Measurements from ENCODE around the gene RERE.

Gene RERE

GRCh38 chr1:8329439-8329838, 488.0 kb downstream of the RERE start:
- no peak for DNase-seq (ENCODE audit: low read depth)

DNA sequence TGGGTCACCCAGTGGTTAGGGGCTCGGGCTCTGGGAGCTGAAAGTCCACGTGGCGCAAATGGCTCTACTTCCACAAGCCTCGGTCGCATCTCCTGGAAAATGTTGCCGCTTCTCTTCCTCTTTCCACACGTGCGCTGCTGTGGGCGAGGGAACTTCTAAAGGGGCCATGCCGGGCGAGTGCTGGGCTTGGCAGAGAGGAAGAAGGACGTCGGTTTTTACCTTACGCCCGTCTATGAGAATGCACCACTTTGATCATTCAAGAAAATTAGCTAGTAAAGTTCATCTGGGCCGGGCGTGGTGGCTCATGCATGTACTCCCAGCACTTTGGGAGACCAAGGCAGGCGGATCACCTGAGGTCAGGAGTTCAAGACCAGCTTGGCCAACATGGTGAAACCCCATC, 489.2 kb downstream of the RERE start:
- no peak for DNase-seq (ENCODE audit: low read depth)

- DNase-seq (ENCODE audit: low read depth), result no peak
Measured at GRCh38 chr1:8326265-8326664, 491.2 kb downstream of the RERE start.

- DNase-seq (ENCODE audit: low read depth), result no peak
Measured at GRCh38 chr1:8325771-8326170, 491.7 kb downstream of the RERE start.

- no peak for DNase-seq (ENCODE audit: low read depth)
Measured at GRCh38 chr1:8324176-8324810, 493.1 kb downstream of the RERE start.

DNA sequence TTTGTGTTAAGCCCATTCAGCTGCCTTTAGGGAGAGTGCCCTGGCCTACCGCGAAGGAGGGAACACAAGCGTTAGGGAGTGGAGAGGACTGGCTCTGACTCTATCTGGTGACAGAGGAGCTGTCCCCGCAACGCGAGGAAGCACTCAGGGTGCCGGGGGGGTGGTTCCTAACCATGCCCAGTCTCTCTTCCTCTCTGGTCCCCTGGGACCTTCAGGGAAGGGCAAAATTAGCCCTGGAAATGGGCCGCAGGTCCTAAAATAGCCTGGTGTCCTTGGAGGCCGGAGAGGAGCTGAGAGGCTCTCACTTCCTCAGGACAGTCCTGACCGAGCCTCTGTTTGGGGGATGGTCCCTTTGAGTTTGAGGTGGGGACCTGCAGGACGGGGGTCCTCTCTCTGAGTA, 493.7 kb downstream of the RERE start:
- DNase-seq (ENCODE audit: low read depth), result no peak

DNA sequence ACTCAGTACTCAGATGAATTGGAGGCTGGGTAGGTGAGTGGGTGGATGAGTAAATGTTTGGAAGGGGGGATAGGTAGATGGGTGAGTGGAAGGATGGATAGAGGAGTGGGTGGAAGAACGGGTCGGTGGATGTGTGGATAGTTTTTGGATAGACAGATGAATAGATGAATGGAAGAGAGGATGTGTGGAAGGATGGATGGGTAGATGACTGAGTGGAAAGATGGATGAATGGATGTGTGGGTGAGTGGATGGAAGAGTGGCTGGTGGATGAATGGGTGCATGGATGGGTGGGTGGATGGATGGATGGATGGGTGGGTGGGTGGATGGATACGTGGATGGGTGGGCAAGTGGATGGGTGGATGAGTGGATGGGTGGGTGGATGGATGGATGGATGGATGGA, 495.8 kb downstream of the RERE start:
- no peak for DNase-seq (ENCODE audit: low read depth)

GRCh38 chr1:8318436-8318835, 499.0 kb downstream of the RERE start:
- DNase-seq (ENCODE audit: low read depth), result no peak

GRCh38 chr1:8317647-8318381, 499.6 kb downstream of the RERE start, which contains the start of gene SLC45A1:
Gene SLC45A1, plus strand, starts transcription at chr1:8318114. Its CDS starts 6,216 bp downstream, at chr1:8324330.
- peak; percentile 76 for DNase-seq (ENCODE audit: low read depth)

DNA sequence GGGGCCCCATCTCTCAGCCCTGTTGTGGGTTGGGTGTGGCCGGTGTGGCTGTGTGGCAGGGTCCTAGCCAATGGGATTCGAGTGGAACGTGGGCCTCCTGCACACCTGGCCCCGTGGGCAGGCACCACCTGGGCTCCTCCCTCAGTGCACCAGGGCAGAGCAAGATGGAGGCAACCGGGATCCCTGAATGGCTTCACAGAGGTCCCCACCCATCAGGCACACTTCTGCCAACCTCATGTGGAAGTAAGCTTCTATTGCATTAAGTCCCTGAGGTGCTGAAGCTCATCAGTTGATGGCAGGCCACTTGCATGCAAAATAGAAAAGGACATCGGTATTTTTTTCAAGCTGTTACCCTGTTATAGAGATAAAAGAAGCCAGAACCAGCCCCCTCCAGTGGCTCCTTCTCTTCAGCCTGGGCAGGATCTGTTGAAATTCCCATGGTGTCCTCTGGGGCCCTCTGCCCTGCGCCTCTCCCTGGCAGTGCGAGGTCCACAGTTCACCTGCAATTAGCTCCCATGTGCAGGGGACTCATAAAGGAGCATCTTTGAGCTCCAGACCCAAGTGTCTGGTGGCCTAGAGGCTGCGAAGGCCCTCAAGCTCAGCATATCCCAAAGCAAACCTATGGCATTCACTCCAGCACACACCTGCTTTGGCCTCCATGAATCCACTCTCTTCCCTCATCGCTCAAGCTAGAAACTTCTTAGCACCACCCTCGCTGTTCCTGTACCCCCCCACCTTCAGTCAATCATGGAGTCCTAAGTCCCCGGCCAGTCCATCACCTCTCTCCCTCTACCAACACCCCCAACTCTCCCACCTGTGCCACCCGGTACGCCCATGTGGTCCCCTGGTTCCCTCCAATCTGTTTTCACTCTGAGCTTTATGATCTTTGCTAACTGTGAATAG, 501.6 kb downstream of the RERE start:
- no peak for DNase-seq (ENCODE audit: low read depth)

DNA sequence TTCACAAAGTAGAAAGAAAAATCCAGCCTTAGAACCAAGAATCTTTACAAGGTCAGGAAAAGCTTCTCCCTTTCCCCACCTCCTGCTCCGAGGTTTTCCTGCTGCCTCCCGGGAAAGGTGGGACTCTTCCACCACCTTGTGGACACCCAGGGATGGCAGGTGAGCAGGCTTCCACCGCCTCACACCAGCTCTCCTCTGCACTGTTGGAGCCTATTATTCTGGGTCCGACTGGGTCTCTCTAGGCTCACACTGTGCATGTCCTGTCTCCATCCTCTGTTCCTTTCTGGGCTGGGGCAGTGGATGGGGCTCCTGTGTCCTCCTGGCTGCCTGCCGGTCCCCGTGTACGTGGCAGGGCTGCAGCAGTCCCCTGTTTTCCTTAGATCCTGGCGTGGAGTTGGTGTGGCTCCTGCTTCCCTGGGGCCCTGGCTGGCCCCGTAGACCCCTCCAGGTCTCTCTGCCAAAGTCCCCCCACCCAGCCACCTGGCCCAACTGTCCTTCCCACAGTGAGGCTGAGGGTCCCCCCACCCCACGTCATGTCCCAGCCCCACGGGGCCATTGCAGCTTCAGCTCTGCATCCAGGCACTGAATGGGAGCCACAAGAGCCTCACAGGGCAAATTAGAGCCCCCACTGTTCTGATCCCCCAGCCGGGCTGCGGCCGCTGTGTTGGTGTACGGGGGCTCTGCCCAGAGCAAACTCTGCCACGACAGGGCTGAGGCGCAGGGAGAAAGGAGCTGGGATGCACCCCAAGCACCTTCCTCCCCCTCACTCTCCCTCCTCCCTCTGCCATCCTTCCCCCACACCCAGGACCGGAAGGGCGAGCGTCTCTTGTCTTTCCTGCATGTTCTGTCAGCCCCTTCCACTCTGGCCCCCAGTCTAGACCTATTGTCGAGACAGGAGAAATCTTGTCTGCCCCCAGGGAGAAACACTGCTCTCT, 502.8 kb downstream of the RERE start:
- DNase-seq (ENCODE audit: low read depth), result peak; percentile 26

DNA sequence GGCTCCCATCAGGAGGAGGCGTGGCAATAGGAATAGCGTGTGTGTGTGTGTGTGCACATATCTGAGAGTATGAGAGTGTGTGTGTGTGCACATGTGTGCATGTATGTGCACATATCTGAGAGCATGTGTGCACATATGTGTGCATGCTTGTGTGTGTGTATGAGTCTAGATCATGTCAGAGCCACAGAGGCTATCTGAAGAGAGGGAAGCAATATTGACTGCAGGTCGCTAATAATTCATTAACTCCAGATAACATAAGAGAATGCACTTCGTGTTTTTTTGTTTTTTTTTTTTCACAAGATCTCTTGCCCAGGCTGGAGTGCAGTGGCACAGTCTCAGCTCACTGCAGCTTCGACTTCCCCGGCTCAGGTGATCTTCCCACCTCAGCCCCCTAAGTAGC, 504.2 kb downstream of the RERE start:
- no peak for DNase-seq (ENCODE audit: low read depth)

GRCh38 chr1:8312235-8313218, 504.9 kb downstream of the RERE start:
- no peak for DNase-seq (ENCODE audit: low read depth)

GRCh38 chr1:8311068-8311718, 506.2 kb downstream of the RERE start:
- DNase-seq (ENCODE audit: low read depth), result no peak

GRCh38 chr1:8307628-8308027, 509.8 kb downstream of the RERE start:
- DNase-seq (ENCODE audit: low read depth), result no peak

GRCh38 chr1:8303876-8304275, 513.6 kb downstream of the RERE start:
- DNase-seq (ENCODE audit: low read depth), result no peak

DNA sequence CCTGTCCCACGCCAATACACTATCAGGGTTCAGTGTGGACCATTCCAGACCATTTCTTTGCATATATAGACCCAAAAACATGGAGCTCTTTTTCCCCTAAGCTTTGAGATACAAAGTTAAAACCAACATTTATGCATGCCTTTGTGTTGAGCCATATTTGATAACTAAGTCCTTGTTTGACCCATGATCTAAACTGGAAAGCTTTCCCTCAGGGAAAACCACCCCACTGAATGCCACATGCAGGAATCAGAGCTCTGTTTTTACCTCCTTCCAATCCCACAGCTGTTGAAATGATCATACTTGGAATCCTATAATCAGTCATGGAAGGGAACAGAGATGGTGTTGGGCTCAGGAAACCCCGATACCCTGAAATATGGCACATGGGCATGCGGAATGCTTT, 514.3 kb downstream of the RERE start:
- DNase-seq (ENCODE audit: low read depth), result no peak

All from stimulated activated CD4-positive, alpha-beta T cell treated with anti-CD3 and anti-CD28 coated beads, Interleukin-2, amount 100 ng/mL, for 4 hours (primary cell).